Esophagus muscularis mucosa (tissue), 3 donors: ENCODE results near the gene IFT122.

ENCODE experiments used
- POLR2A ChIP-seq: fragments of 450-650 bp; IDR thresholded peaks from one replicate; pipeline ENCODE4 v1.6.1; 2017; ENCODE audit warnings: antibody characterized with exemption, moderate library complexity, mild to moderate bottlenecking, low read depth
- TF ChIP-seq, protein P1 (sequence below), 3 experiments: fragments of 200-600 bp in 2 of 3; fragments of 450-650 bp in 1 of 3; sonication (generic) in 2 of 3; IDR thresholded peaks; one replicate each; pipeline ENCODE4 v1.5.1; 2017 to 2019; ENCODE audit warnings: antibody characterized with exemption in 3 of 3, mild to moderate bottlenecking in 2 of 3, moderate library complexity in 1 of 3

DNA sequence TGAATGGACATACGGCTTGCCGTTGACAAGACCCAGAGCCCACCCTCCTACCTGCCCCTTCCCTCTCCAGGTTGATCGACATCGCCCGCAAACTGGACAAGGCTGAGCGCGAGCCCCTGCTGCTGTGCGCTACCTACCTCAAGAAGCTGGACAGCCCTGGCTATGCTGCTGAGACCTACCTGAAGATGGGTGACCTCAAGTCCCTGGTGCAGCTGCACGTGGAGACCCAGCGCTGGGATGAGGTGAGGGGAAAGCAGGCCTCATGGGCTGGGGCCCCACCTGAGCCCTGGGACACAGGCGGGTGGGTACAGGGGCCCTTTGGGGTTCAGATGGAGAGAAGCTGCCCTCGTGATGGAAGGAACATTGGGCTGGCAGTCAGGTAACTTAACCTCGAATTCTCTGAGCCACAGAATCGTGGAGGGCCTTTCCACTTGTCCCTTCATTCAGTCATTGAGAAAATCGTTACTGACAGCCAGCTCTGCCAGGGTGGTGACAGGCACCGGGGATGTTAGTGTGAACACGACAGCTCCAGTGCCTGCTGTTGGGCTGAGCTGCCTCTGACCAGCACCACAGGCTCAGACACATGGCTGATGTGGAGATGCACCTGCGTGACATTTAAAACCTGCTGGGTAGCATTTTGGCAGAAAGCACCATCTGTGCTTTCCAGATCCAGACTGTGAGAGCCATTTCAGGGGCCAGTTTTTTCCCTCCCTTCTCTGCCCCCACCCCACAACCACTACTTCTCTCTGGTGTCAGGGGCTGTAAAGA, 62.8 kb downstream of the IFT122 start:
- TF ChIP-seq, protein P1, sequence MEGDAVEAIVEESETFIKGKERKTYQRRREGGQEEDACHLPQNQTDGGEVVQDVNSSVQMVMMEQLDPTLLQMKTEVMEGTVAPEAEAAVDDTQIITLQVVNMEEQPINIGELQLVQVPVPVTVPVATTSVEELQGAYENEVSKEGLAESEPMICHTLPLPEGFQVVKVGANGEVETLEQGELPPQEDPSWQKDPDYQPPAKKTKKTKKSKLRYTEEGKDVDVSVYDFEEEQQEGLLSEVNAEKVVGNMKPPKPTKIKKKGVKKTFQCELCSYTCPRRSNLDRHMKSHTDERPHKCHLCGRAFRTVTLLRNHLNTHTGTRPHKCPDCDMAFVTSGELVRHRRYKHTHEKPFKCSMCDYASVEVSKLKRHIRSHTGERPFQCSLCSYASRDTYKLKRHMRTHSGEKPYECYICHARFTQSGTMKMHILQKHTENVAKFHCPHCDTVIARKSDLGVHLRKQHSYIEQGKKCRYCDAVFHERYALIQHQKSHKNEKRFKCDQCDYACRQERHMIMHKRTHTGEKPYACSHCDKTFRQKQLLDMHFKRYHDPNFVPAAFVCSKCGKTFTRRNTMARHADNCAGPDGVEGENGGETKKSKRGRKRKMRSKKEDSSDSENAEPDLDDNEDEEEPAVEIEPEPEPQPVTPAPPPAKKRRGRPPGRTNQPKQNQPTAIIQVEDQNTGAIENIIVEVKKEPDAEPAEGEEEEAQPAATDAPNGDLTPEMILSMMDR (IDR thresholded peaks at IDR 0.05): no peak
- no peak for TF ChIP-seq POLR2A
